ENCODE results near the gene ERG28. TPM values are rescaled to one million over a fixed set of nuclear protein-coding genes. Genes with fewer than 3 reads are reported as not detected.
A peak's percentile ranks its signal among the peaks of the same experiment; 100 is the strongest.

ERG28 gene
- total RNA-seq, 1 donor from 2014 or later = 26.3 TPM

GRCh38 chr14:75658957-75659356 is 1.7 kb downstream of the ERG28 start:
- peaks cover 22% of the 10 kb centered on the region for H3K4me1 Mint-ChIP-seq
- no peak overlapping the region for H3K27ac Mint-ChIP-seq
- DNase-seq (ENCODE audit: low spot score in 2 of 2, unreplicated experiment in 2 of 2) = no peak
- H3K9me3 Mint-ChIP-seq = no peaks in the 10 kb centered on the region
- H3K27me3 Mint-ChIP-seq (ENCODE audit: low read depth) = no peaks in the 10 kb centered on the region
- no peak for TF ChIP-seq CTCF (IDR thresholded peaks at IDR 0.05; ENCODE audit: unreplicated experiment)
- H3K4me3 Mint-ChIP-seq = no peak overlapping the region
- H3K36me3 Mint-ChIP-seq = peaks cover 8% of the 10 kb centered on the region

DNA sequence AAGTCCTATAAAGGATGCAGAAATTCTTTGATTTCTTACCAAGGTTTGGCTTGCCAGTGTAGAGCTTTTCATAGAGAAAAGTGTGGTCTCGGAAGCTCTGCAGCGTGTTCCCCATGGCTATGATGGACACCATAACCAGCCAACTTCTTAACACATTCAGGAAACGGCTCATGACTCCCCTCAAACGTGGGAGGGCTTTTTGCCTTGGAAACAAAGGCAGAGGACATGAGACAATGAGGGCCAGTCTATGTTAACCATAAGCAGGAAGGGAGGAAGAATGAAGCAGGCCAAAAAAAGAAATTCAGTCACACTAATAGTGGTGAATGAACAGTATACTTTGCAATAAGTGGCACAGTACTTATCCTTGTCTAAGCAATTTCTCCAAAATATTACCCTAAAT is 3.3 kb downstream of the ERG28 start:
- Mint-ChIP-seq H3K9me3 (no peaks in the 10 kb centered on the region), H3K27ac (no peak overlapping the region), H3K27me3 (ENCODE audit: low read depth) (no peaks in the 10 kb centered on the region), H3K36me3 (peaks cover 10% of the 10 kb centered on the region), H3K4me1 (peaks cover 20% of the 10 kb centered on the region), H3K4me3 (no peak overlapping the region)
- TF ChIP-seq CTCF (IDR thresholded peaks at IDR 0.05; ENCODE audit: unreplicated experiment) = no peak
- DNase-seq (ENCODE audit: low spot score in 2 of 2, unreplicated experiment in 2 of 2) = no peak

DNA sequence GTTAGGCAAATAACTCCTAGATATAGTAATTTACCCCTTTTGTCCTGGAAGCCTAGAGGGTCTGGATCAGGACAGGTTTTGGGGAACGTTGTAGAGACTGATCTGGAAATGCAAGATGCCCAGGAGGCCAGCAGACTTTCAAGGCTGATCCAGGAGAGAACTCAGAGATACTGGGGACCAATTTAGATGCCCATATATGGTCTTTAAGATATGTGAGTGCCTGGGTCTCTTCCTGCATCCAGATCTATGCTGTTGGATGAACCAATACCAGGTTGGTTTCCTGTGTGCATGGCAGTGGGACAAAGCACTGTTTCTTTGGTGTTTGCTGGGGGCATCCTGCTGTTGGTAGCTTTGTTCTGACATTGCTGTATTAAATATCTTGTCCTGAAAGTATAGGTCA is 5.4 kb downstream of the ERG28 start:
- Mint-ChIP-seq H3K27me3 (ENCODE audit: low read depth) (no peaks in the 10 kb centered on the region), H3K27ac (no peak overlapping the region), H3K4me1 (peaks cover 9% of the 10 kb centered on the region), H3K9me3 (no peaks in the 10 kb centered on the region), H3K36me3 (peaks cover 25% of the 10 kb centered on the region), H3K4me3 (no peak overlapping the region)
- DNase-seq (ENCODE audit: low spot score in 2 of 2, unreplicated experiment in 2 of 2) = no peak
- no peak for TF ChIP-seq CTCF (IDR thresholded peaks at IDR 0.05; ENCODE audit: unreplicated experiment)

- Mint-ChIP-seq H3K27ac (no peak overlapping the region), H3K36me3 (peaks cover 35% of the 10 kb centered on the region), H3K4me3 (no peak overlapping the region), H3K4me1 (peaks cover 3% of the 10 kb centered on the region), H3K27me3 (ENCODE audit: low read depth) (no peaks in the 10 kb centered on the region), H3K9me3 (no peaks in the 10 kb centered on the region)
- peak; percentile 92 for TF ChIP-seq CTCF (IDR thresholded peaks at IDR 0.05; ENCODE audit: unreplicated experiment)
- DNase-seq (ENCODE audit: low spot score in 2 of 2, unreplicated experiment in 2 of 2) = peak; percentile 60 to 87
Observed at GRCh38 chr14:75654127-75654732, 6.4 kb downstream of the ERG28 start.

GRCh38 chr14:75653563-75653962 is 7.1 kb downstream of the ERG28 start:
- H3K4me3 Mint-ChIP-seq = no peak overlapping the region
- H3K27me3 Mint-ChIP-seq (ENCODE audit: low read depth) = no peaks in the 10 kb centered on the region
- no peaks in the 10 kb centered on the region for H3K9me3 Mint-ChIP-seq
- H3K27ac Mint-ChIP-seq = no peak overlapping the region
- no peak for TF ChIP-seq CTCF (IDR thresholded peaks at IDR 0.05; ENCODE audit: unreplicated experiment)
- peaks cover under 1% of the 10 kb centered on the region for H3K4me1 Mint-ChIP-seq
- no peak for DNase-seq (ENCODE audit: low spot score in 2 of 2, unreplicated experiment in 2 of 2)
- H3K36me3 Mint-ChIP-seq = peaks cover 37% of the 10 kb centered on the region

Data from mesothelial cell of epicardium (in vitro differentiated cells).